ENCODE results near the gene CPT1C. TPM values are rescaled to one million over a fixed set of nuclear protein-coding genes. Genes with fewer than 3 reads are reported as not detected.

CPT1C gene
- total RNA-seq, 4 donors from 2014 or later, result 1.5 to 10.9 (median 2.2) TPM

- peaks cover 0 to 6% (median 4%) of the 10 kb centered on the region in 4 donors for H3K4me1 ChIP-seq
- TF ChIP-seq EP300 (IDR thresholded peaks at IDR 0.05; ENCODE audit: low read depth), result no peak
- no peak for TF ChIP-seq POLR2AphosphoS5 (IDR thresholded peaks at IDR 0.05)
- no peak for TF ChIP-seq POLR2A (IDR thresholded peaks at IDR 0.05)
- TF ChIP-seq CTCF (IDR thresholded peaks at IDR 0.05), result no peak
- intact Hi-C loops (cut with DNase I; ENCODE audit: low total_unique reads) (no loop called here), in situ Hi-C loops (cut with MboI; ENCODE audit: low pct_ligation_motif_present in 1 of 4, low pct_unique_long_range_greater_than_20kb in 1 of 4, low sequenced_read_pairs in 3 of 4) (no loop called here)
- H3K27me3 ChIP-seq, result no peaks in the 10 kb centered on the region
- no peaks in the 10 kb centered on the region for H3K9me3 ChIP-seq
- WGBS, 2 donors (ENCODE audit: low coverage in 1 of 2), result 95% methylated on average over 9 of the region's 12 CpGs; no CpG with 5 or more reads in 1 of the 2 donors
- no peak for DNase-seq
- H3K36me3 ChIP-seq, result peaks cover 0 to 48% (median 22%) of the 10 kb centered on the region in 4 donors
- H3K4me3 ChIP-seq, result no peak overlapping the region
- no peak overlapping the region for H3K27ac ChIP-seq
Observed at GRCh38 chr19:49658566-49659442, 32.1 kb upstream of the CPT1C start.

GRCh38 chr19:49660338-49660961, 30.5 kb upstream of the CPT1C start:
- intact Hi-C loops (cut with DNase I; ENCODE audit: low total_unique reads), result no loop called here
- WGBS, 2 donors (ENCODE audit: low coverage in 1 of 2), result 87% methylated on average over 15 of the region's 15 CpGs; no CpG with 5 or more reads in 1 of the 2 donors
- no peaks in the 10 kb centered on the region for H3K27me3 ChIP-seq
- no peaks in the 10 kb centered on the region for H3K9me3 ChIP-seq
- no peak overlapping the region for H3K4me3 ChIP-seq
- no peak overlapping the region for H3K27ac ChIP-seq
- in situ Hi-C loops (cut with MboI; ENCODE audit: low pct_ligation_motif_present in 1 of 4, low pct_unique_long_range_greater_than_20kb in 1 of 4, low sequenced_read_pairs in 3 of 4), result loop anchor here in 1 of 4 donors (10.0 kb wide), 1 partner anchor 76 kb away; the partner anchor contains the start of genes NOSIP and PRRG2
- no peak for TF ChIP-seq CTCF (IDR thresholded peaks at IDR 0.05)
- peaks cover 0 to 33% (median 16%) of the 10 kb centered on the region in 4 donors for H3K36me3 ChIP-seq
- no peak for DNase-seq
- H3K4me1 ChIP-seq, result peaks cover 0 to 16% (median 11%) of the 10 kb centered on the region in 4 donors

GRCh38 chr19:49662011-49662410, 28.9 kb upstream of the CPT1C start:
- in situ Hi-C loops (cut with MboI; ENCODE audit: low pct_ligation_motif_present in 1 of 4, low pct_unique_long_range_greater_than_20kb in 1 of 4, low sequenced_read_pairs in 3 of 4) (loop anchor here in 1 of 4 donors (10.0 kb wide), 1 partner anchor 77 kb away; the partner anchor contains the start of genes NOSIP and PRRG2), intact Hi-C loops (cut with DNase I; ENCODE audit: low total_unique reads) (no loop called here)
- Histone ChIP-seq H3K36me3 (peaks cover 0 to 26% (median 11%) of the 10 kb centered on the region in 4 donors), H3K4me1 (peaks cover 7 to 25% (median 21%) of the 10 kb centered on the region in 4 donors), H3K27me3 (no peaks in the 10 kb centered on the region), H3K27ac (no peak overlapping the region), H3K9me3 (no peaks in the 10 kb centered on the region), H3K4me3 (no peak overlapping the region)
- no peak for TF ChIP-seq POLR2A (IDR thresholded peaks at IDR 0.05)
- TF ChIP-seq POLR2AphosphoS5 (IDR thresholded peaks at IDR 0.05), result no peak
- TF ChIP-seq EP300 (IDR thresholded peaks at IDR 0.05; ENCODE audit: low read depth), result no peak
- TF ChIP-seq CTCF (IDR thresholded peaks at IDR 0.05), result no peak
- 96% methylated on average over 16 of the region's 16 CpGs; no CpG with 5 or more reads in 1 of the 2 donors for WGBS, 2 donors (ENCODE audit: low coverage in 1 of 2)
- DNase-seq, result no peak

- H3K9me3 ChIP-seq, result no peaks in the 10 kb centered on the region
- no peak overlapping the region for H3K4me3 ChIP-seq
- H3K27ac ChIP-seq, result peak overlapping the region in 3 of 4 donors; percentile 88 to 96 (median 94)
- peaks cover 0 to 14% (median 7%) of the 10 kb centered on the region in 4 donors for H3K36me3 ChIP-seq
- WGBS, 2 donors (ENCODE audit: low coverage in 1 of 2), result 88% methylated on average over 12 of the region's 12 CpGs; no CpG with 5 or more reads in 1 of the 2 donors
- in situ Hi-C loops (cut with MboI; ENCODE audit: low pct_ligation_motif_present in 1 of 4, low pct_unique_long_range_greater_than_20kb in 1 of 4, low sequenced_read_pairs in 3 of 4), result loop anchor here in 1 of 4 donors (10.0 kb wide), 1 partner anchor 78 kb away; the partner anchor contains the start of genes NOSIP and PRRG2
- no peaks in the 10 kb centered on the region for H3K27me3 ChIP-seq
- DNase-seq, result no peak
- TF ChIP-seq CTCF (IDR thresholded peaks at IDR 0.05) (no peak), POLR2A (IDR thresholded peaks at IDR 0.05) (no peak), EP300 (IDR thresholded peaks at IDR 0.05; ENCODE audit: low read depth) (no peak), POLR2AphosphoS5 (IDR thresholded peaks at IDR 0.05) (no peak)
- H3K4me1 ChIP-seq, result peaks cover 7 to 25% (median 22%) of the 10 kb centered on the region in 4 donors
- intact Hi-C loops (cut with DNase I; ENCODE audit: low total_unique reads), result no loop called here
Observed at GRCh38 chr19:49663224-49663623, 27.7 kb upstream of the CPT1C start.
